GM18498 (cell line): ENCODE measurements around the gene RAB9A.
"Not testable (repeated sequence)": the region's sequence is repeated elsewhere in the genome, so short reads cannot be mapped to it uniquely, and the experiment has no call there.

Experiments used
- ATAC-seq: cut with Tn5 transposase; IDR thresholded peaks from one replicate; pipeline ENCODE4 v1.9.1; 2021; ENCODE audit warnings: mild to moderate bottlenecking, moderate library complexity; ENCODE audit not compliant: unreplicated experiment

The RAB9A gene

GRCh38 chrX:13699183-13699826 is 10.4 kb downstream of the RAB9A start:
- peak; percentile 60 for ATAC-seq

DNA sequence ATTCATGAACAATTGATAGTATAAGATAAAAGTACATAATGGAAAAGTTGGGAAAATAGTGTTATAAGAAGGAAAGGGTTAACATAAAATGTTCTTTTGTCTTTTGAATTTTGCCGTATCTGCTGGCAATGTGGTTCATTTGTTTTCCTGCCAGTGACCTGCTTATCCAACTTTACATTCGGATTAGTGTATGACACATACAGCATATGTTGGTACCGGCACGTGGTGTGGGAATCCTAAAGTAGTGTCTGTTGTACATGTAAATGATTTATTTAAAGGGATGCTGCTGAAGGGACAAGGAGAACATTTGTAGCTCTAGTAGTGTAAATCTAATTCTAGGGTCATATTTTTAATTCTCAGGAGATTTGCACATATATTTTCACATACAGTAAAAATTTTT is 11.5 kb downstream of the RAB9A start:
- ATAC-seq, result no peak

- ATAC-seq, result no peak
Measured at GRCh38 chrX:13702111-13702789, 13.3 kb downstream of the RAB9A start.

DNA sequence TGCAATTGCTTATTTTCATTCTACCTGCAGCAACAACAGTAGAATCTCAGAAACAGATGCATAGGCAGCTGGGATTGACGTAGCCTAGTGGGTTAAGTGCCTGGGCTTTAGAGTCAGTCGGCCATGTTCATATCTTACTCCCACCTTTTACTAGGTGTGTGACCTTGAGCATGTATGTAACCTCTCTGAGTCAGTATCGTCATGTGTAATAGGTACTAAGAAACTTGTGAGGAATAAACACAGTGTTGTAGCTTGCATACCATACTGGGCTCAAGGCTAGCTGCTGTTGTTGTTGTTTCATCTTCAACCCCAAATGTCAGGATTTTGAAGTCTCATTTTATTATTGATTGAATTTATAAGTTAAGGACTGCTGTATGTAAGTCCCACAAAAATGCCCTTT is 14.2 kb downstream of the RAB9A start:
- ATAC-seq, result no peak

DNA sequence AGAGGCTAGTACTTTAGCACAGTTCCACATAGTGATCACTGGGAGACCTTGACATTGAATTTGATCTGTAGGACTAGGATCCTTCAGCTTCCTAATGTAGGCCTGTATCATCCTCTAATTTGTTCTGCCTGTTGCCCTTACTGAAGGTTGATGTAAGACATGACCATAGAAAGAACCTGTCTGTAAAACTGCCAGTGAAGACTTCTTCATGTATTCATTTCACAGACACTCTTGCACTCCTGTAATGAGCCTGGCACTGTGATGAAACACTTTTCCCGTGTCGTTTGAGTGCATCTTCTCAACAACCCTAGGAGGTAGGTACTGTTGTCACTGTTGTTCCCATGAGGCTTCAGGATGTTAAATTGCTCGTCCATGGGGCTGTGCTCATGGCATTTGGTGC is 14.7 kb downstream of the RAB9A start:
- ATAC-seq, result no peak

DNA sequence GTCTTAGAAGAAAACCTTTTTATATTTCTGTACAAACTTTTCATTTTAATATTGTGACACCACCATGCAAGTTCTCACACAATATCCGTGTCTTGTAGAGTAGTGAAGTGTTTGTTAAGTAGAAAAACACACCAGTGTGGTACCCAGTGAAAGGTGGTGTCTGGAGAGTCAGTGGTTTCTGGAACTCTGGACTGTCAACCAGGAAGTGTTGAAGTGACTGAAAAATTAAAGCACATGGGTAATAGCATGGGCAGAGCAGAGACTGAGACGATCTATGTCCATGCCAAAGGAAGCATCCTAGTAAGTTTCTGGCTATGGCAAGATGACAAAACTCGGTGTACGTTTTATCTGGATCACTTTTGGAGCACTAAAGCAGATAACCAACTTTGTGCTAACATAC is 22.2 kb downstream of the RAB9A start:
- no peak for ATAC-seq

DNA sequence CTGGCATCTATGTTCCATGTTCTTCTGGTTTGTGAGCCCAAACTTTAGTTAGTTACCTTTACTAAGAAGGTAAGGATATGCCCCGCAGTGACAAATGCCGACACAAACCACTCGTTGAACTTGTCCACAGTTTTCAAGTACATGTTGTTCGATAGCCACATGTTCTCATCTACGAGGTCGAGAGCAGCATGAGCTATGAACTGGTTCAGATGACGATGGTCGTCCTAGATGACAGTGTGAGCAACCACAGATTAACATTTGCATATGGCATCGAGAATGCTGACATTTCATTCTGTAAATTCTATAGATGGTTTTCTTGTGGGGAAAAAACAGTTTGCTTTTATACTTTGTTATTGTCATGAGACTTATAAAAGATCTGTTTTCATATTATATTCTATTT is 27.5 kb downstream of the RAB9A start:
- ATAC-seq, result no peak

- ATAC-seq, result no peak
Measured at GRCh38 chrX:13716905-13717304, 28.0 kb downstream of the RAB9A start.

GRCh38 chrX:13717700-13718472 is 29.0 kb downstream of the RAB9A start:
- ATAC-seq, result no peak

DNA sequence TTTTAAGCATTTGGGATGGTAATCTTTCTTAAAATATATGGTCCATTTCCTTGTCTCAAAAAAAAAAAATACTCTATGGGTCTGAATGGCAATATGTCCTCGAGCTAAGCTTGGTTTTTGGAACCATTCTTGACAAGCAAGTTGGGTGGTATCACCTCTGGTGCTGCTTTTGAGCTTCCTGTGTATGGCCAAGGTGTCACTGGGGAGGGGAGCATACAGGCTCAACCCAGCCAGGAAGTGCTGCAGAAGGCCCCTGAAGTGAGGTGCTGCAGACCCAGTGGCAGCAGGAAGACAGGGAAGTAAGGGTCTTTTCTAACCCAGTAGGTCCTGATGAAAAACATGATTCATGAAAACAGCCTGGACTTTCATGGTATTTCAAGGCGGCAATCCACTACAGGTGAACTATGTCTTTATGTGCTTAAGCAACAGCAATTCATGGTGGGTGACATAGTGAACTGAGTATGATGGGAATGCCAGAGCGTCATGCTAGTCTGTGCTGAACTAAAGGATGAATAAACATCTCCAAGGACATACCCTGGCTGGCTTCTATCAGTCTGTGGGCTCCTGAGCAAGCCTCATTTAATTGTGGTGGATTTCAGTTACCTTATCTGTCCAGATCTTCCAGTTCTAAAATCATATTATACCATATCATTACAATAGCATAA is 30.4 kb downstream of the RAB9A start:
- ATAC-seq, result no peak

- ATAC-seq, result no peak
Measured at GRCh38 chrX:13721371-13721770, 32.4 kb downstream of the RAB9A start.

DNA sequence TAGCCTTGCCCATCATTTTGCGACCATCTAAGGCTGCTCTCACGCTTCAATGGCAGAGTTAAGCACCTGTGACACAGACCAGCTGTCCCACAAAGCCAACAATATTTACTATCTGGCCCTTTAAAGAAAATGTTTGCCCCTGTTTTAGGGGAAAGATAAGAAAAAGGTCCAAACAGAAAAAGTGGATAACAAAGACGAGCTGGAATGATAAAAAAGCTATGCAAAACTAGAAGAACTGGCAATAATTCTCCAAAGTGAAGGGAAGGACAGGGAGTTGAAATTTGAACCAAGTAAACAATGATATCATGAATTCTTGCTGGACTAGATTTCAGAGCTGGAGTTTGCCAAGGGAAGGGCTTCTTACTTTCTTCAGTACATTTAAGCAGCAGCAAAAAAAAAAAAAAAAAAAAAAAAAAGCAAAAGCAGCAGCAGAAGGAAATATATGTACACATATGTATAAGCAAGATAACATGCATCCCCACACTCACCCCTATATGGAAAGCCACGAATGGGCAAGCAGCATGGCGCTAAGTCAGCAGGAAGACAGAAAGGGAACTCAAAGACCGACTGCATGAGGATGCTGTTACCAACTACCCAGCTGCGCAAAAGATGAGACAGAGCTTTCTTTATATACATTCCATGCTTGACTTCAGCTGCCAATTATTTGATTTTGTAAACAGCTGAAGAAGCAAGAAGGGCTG is 33.0 kb downstream of the RAB9A start:
- ATAC-seq, result no peak

DNA sequence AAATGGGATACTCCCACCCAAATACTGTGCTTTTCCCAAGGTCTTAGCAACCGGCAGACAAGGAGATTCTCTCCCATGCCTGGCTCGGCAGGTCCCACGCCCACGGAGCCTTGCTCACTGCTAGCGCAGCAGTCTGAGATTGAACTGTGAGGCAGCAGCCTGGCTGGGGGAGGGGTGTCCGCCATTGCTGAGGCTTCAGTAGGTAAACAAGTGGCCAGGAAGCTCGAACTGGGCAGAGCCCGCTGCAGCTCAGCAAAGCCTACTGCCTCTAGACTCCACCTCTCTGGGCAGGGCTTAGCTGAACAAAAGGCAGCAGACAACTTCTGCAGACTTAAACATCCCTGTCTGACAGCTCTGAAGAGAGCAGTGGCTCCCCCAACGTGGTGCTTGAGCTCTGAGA is 36.0 kb downstream of the RAB9A start:
- ATAC-seq, result not testable (repeated sequence)

GRCh38 chrX:13726583-13726982 is 37.7 kb downstream of the RAB9A start:
- not testable (repeated sequence) for ATAC-seq

DNA sequence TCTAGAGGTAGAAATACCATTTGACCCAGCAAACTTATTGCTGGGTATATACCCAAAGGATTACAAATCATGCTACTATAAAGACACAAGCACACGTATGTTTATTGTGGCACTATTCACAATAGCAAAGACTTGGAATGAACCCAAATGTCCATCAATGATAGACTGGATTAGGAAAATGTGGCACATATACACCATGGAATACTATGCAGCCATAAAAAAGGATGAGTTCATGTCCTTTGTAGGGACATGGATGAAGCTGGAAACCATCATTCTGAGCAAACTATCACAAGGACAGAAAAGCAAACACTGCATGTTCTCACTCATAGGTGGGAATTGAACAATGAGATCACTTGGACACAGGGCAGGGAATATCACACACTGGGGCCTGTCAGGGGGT is 41.6 kb downstream of the RAB9A start:
- ATAC-seq, result not testable (repeated sequence)

- no peak for ATAC-seq
Measured at GRCh38 chrX:13732246-13733067, 43.5 kb downstream of the RAB9A start.

- ATAC-seq, result no peak
Measured at GRCh38 chrX:13733506-13733905, 44.6 kb downstream of the RAB9A start.

DNA sequence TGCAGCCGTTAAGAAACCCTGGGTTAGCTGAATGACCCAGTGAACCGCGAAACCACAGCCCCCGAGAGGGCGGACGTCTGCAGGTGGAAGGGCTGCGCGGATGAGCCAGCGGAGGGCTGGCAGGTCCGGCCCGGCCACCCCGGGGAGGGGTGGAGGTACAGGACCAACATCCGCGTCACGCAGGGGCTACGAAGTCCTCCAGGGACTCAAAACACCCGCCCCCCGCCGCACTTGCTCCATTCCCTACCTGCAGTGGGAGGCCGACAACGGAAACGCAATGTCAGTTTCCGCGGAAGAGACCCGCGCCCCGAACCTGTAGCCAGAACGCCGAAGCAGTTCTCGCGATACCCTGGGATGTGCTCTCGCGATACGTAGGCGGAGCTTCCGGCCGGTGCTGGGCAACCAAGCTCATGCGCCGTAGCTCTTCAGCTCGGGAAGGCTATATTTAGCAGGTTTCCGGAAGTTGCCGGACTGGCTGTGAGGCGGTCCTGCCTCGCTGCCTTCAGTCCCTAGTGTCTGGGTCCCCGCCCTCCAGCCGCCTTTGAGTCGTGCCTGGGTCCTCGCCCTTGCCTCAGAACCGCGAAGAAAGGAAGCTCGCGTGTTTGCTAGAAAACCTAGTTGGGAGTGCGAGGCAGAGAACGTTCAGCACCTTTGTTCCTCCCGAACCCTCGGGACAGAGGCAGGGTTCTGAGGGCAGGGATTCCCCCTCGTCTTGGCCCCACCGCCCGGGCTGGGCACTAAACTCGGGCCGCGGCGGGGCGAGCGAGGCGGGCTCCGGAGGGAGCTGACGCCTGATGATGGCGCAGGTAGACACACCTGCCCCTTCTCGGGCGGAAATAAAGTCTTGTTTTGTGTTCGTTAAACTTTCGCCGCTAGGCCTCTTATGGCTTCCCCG is 45.6 kb downstream of the RAB9A start, which contains the start of the genes OFD1 and TRAPPC2:
OFD1 (plus strand) TSS at position 471 of the 895 bp plus-strand sequence; CDS start at position 795, 324 bp downstream.
TRAPPC2 (minus strand) TSS at position 343 of the 895 bp plus-strand sequence. CDS start 14,657 bp downstream, outside the sequence.
- ATAC-seq, result peak; percentile 92

DNA sequence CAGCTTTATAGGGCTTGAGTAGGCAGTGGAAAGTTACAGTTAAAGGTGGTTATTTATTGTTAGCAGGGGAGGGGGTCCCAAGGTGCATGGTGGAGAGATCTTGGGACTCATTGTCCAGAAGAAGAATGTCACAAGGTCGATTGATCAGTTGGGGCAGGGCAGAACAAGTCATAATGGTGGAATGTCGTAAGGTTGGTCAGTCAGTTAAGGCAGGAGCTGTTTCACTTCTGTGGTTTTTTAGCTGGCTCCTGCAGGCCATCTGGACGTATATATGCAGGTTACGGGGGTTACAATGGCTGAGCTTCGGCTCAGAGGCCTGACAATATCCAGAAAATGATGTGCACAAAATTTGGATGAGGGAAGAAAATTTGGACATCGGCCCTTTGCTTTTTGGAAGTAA is 52.8 kb downstream of the RAB9A start:
- ATAC-seq, result no peak
